ENCODE results near the gene DBF4. TPM values are rescaled to one million over a fixed set of nuclear protein-coding genes. Genes with fewer than 3 reads are reported as not detected.

Gene DBF4
- total RNA-seq, 2 donors from 2014 or later = 46.5 to 63.2 TPM

DNA sequence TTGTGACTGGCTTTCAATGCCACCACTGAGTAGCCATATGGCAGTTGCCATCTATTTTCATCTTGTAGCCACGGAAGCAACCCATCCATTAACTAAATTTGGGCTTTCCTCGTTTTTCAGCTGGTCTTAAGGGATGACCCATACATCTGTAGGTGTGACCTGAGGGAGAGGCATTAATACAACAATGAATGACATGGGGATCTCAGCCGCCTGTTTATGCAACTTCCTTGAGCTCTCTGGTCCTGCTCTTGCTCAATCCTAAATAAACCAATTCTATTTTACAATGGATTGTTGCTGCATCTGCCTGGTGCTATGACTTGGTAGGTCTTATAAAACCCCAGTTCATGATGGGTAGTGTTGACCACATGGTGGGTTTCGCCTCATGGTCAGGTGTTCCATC is 35.8 kb downstream of the DBF4 start:
- H3K9me3 Mint-ChIP-seq = no peaks in the 10 kb centered on the region
- H3K36me3 Mint-ChIP-seq (ENCODE audit: low read depth) = peaks cover 14% of the 10 kb centered on the region
- H3K4me3 ChIP-seq (ENCODE audit: low read length) = no peak overlapping the region
- H3K4me1 Mint-ChIP-seq = no peaks in the 10 kb centered on the region
- H3K9ac ChIP-seq (ENCODE audit: extremely low read depth, low read length, poor library complexity, severe bottlenecking) = no peak overlapping the region
- H3K4me3 Mint-ChIP-seq = no peak overlapping the region
- no peaks in the 10 kb centered on the region for H3K27me3 ChIP-seq (ENCODE audit: control insufficient read depth, insufficient read depth, low read length, poor library complexity, severe bottlenecking)
- H3K4me1 ChIP-seq (ENCODE audit: control insufficient read depth, insufficient read depth, low read length) = no peaks in the 10 kb centered on the region
- 88 to 100% methylated on average over 2 to 4 of the region's 4 CpGs for WGBS, 2 experiments (ENCODE audit: insufficient coverage in 1 of 2, insufficient read length in 1 of 2)
- H3K36me3 ChIP-seq (ENCODE audit: control insufficient read depth, insufficient read depth, low read length) = peaks cover 11% of the 10 kb centered on the region
- H3K9me3 ChIP-seq (ENCODE audit: control insufficient read depth, low read length) = no peaks in the 10 kb centered on the region
- H3K27ac ChIP-seq (ENCODE audit: low read depth, low read length) = no peak overlapping the region
- no peak for DNase-seq
- H3K27ac Mint-ChIP-seq = no peak overlapping the region
- no peaks in the 10 kb centered on the region for H3K27me3 Mint-ChIP-seq (ENCODE audit: insufficient read depth)
- TF ChIP-seq, protein P1, sequence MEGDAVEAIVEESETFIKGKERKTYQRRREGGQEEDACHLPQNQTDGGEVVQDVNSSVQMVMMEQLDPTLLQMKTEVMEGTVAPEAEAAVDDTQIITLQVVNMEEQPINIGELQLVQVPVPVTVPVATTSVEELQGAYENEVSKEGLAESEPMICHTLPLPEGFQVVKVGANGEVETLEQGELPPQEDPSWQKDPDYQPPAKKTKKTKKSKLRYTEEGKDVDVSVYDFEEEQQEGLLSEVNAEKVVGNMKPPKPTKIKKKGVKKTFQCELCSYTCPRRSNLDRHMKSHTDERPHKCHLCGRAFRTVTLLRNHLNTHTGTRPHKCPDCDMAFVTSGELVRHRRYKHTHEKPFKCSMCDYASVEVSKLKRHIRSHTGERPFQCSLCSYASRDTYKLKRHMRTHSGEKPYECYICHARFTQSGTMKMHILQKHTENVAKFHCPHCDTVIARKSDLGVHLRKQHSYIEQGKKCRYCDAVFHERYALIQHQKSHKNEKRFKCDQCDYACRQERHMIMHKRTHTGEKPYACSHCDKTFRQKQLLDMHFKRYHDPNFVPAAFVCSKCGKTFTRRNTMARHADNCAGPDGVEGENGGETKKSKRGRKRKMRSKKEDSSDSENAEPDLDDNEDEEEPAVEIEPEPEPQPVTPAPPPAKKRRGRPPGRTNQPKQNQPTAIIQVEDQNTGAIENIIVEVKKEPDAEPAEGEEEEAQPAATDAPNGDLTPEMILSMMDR (conservative IDR thresholded peaks at IDR 0.05) = no peak

DNA sequence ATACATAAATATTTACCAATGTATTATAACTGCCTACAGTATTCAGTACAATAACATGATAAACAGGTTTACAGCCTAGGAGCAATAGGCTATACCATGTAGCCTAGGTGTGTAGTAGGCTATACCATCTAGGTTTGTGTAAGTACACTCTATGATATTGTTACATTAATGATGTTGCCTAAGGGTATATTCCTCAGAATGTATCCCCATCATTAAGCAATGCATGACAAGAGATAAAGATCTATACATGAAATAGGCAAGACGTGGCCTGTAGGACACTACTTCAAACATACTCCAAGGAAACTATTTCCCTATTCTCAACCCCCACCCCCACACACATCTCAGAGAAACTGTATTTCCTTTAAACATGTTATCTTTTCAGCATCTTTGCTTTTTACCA is 42.4 kb downstream of the DBF4 start:
- Mint-ChIP-seq H3K4me3 (no peak overlapping the region), H3K9me3 (no peaks in the 10 kb centered on the region), H3K4me1 (peaks cover 3% of the 10 kb centered on the region), H3K27ac (no peak overlapping the region), H3K27me3 (ENCODE audit: insufficient read depth) (no peaks in the 10 kb centered on the region), H3K36me3 (ENCODE audit: low read depth) (no peaks in the 10 kb centered on the region)
- no peak overlapping the region for H3K9ac ChIP-seq (ENCODE audit: extremely low read depth, low read length, poor library complexity, severe bottlenecking)
- 97 to 100% methylated on average over 1 of the region's 1 CpG for WGBS, 2 experiments (ENCODE audit: insufficient coverage in 1 of 2, insufficient read length in 1 of 2)
- DNase-seq = no peak
- no peaks in the 10 kb centered on the region for H3K36me3 ChIP-seq (ENCODE audit: control insufficient read depth, insufficient read depth, low read length)
- H3K4me3 ChIP-seq (ENCODE audit: low read length) = no peak overlapping the region
- TF ChIP-seq, protein P1 (conservative IDR thresholded peaks at IDR 0.05) = no peak
- no peak overlapping the region for H3K27ac ChIP-seq (ENCODE audit: low read depth, low read length)
- no peaks in the 10 kb centered on the region for H3K4me1 ChIP-seq (ENCODE audit: control insufficient read depth, insufficient read depth, low read length)
- no peaks in the 10 kb centered on the region for H3K9me3 ChIP-seq (ENCODE audit: control insufficient read depth, low read length)
- H3K27me3 ChIP-seq (ENCODE audit: control insufficient read depth, insufficient read depth, low read length, poor library complexity, severe bottlenecking) = no peaks in the 10 kb centered on the region

DNA sequence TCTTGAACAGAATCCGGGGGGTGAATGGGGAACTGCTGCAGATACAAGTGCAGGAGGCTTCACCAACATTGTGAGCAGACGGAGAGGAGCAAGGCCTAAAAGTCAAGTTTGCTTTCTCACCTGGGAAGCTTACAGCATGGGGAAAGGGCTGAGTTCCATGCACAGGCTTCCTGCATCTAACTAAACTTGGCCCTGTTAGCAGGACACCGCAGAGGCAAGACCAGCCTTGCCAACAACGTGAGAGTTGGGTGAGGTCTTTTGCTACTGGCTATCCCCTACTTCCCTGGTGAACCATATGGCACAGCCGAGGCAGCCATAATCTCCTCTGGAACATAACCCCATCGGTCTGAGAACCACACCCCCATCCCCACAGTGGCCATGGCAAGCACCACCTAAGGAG is 43.6 kb downstream of the DBF4 start:
- Mint-ChIP-seq H3K36me3 (ENCODE audit: low read depth) (no peaks in the 10 kb centered on the region), H3K27ac (no peak overlapping the region), H3K27me3 (ENCODE audit: insufficient read depth) (no peaks in the 10 kb centered on the region), H3K4me3 (no peak overlapping the region), H3K9me3 (no peaks in the 10 kb centered on the region), H3K4me1 (peaks cover 3% of the 10 kb centered on the region)
- H3K9ac ChIP-seq (ENCODE audit: extremely low read depth, low read length, poor library complexity, severe bottlenecking) = no peak overlapping the region
- no peak overlapping the region for H3K27ac ChIP-seq (ENCODE audit: low read depth, low read length)
- no peaks in the 10 kb centered on the region for H3K27me3 ChIP-seq (ENCODE audit: control insufficient read depth, insufficient read depth, low read length, poor library complexity, severe bottlenecking)
- no peak overlapping the region for H3K4me3 ChIP-seq (ENCODE audit: low read length)
- TF ChIP-seq, protein P1 (conservative IDR thresholded peaks at IDR 0.05) = no peak
- H3K4me1 ChIP-seq (ENCODE audit: control insufficient read depth, insufficient read depth, low read length) = no peaks in the 10 kb centered on the region
- no peak for DNase-seq
- H3K9me3 ChIP-seq (ENCODE audit: control insufficient read depth, low read length) = no peaks in the 10 kb centered on the region
- 91 to 95% methylated on average over 5 to 6 of the region's 6 CpGs for WGBS, 2 experiments (ENCODE audit: insufficient coverage in 1 of 2, insufficient read length in 1 of 2)
- no peaks in the 10 kb centered on the region for H3K36me3 ChIP-seq (ENCODE audit: control insufficient read depth, insufficient read depth, low read length)
